WI38 (cell line): ENCODE measurements around the gene TAS2R40.

ENCODE experiments used
- H3K4me3 ChIP-seq: 2 replicates; pipeline ENCODE4 v1.5.1; 2011; ENCODE audit warnings: low read depth, mild to moderate bottlenecking, control low read depth, low read length
- CTCF ChIP-seq: IDR thresholded peaks from 2 replicates; pipeline ENCODE4 v1.5.1; 2012; ENCODE audit warnings: low read depth, mild to moderate bottlenecking, control low read depth, low read length

Gene TAS2R40

GRCh38 chr7:143225047-143225446 lies 3.2 kb downstream of the TAS2R40 start:
- no peak for TF ChIP-seq CTCF
- H3K4me3 ChIP-seq = no peak overlapping the region

GRCh38 chr7:143227806-143228205 lies 6.0 kb downstream of the TAS2R40 start:
- no peak overlapping the region for H3K4me3 ChIP-seq
- no peak for TF ChIP-seq CTCF

GRCh38 chr7:143229054-143229790 lies 7.4 kb downstream of the TAS2R40 start:
- H3K4me3 ChIP-seq = no peak overlapping the region
- TF ChIP-seq CTCF = no peak

- no peak overlapping the region for H3K4me3 ChIP-seq
- TF ChIP-seq CTCF = no peak
Observed at GRCh38 chr7:143230602-143231457, 9.0 kb downstream of the TAS2R40 start.

GRCh38 chr7:143233816-143234532 lies 12.1 kb downstream of the TAS2R40 start:
- H3K4me3 ChIP-seq = no peak overlapping the region
- no peak for TF ChIP-seq CTCF

- no peak overlapping the region for H3K4me3 ChIP-seq
- no peak for TF ChIP-seq CTCF
Observed at GRCh38 chr7:143234533-143234875, 12.7 kb downstream of the TAS2R40 start.
